Measurements from ENCODE around the gene KIRREL3. TPM values are rescaled to one million over a fixed set of nuclear protein-coding genes. Genes with fewer than 3 reads are reported as not detected.
"Not testable (repeated sequence)": the region's sequence is repeated elsewhere in the genome, so short reads cannot be mapped to it uniquely, and the experiment has no call there.

The KIRREL3 gene
- total and polyA plus RNA-seq, 2 experiments from 2014 or later = 16.1 to 35.6 TPM

- Histone ChIP-seq H3K27me3 (replicated peaks; ENCODE audit: insufficient read depth) (no peaks in the 10 kb centered on the region), H3K4me3 (no peak overlapping the region), H3K9ac (no peak overlapping the region), H2AFZ (no peak overlapping the region), H3K9me2 (ENCODE audit: insufficient read depth) (no peaks in the 10 kb centered on the region), H3K4me1 (ENCODE audit: insufficient read depth) (peaks cover 18% of the 10 kb centered on the region), H4K20me1 (ENCODE audit: insufficient read depth) (no peaks in the 10 kb centered on the region), H3K79me2 (ENCODE audit: insufficient read depth) (peaks cover 86% of the 10 kb centered on the region), H3K4me2 (ENCODE audit: unreplicated experiment) (no peak overlapping the region), H3K27ac (no peak overlapping the region), H3K9me3 (ENCODE audit: low read depth) (no peaks in the 10 kb centered on the region), H3K36me3 (ENCODE audit: low read depth) (peaks cover 4% of the 10 kb centered on the region; the same call in 1 of the 2 replicates), H3F3A (ENCODE audit: insufficient read depth) (peaks cover 24% of the 10 kb centered on the region)
- DNase-seq = no peak
- no peak for TF ChIP-seq EZH2 (IDR thresholded peaks at IDR 0.05; ENCODE audit: insufficient read depth, poor library complexity, severe bottlenecking)
- TF ChIP-seq EZH2phosphoT487 (IDR thresholded peaks at IDR 0.05; ENCODE audit: insufficient read depth, low read depth) = no peak
- in situ Hi-C loops (cut with MboI) = no loop called here
- WGBS, 2 experiments (ENCODE audit: low coverage in 1 of 2, low lambda C conversion rate in 2 of 2, missing lambda C conversion rate in 2 of 2) = 83 to 85% methylated on average over 4 of the region's 4 CpGs
These were observed 40.9 kb downstream of the KIRREL3 start for GRCh38 chr11:126959700-126960099.

- no peak overlapping the region for H3K27ac ChIP-seq
- DNase-seq = no peak
- H2AFZ ChIP-seq = no peak overlapping the region
- no peak overlapping the region for H3K9ac ChIP-seq
- 72 to 73% methylated on average over 10 of the region's 10 CpGs for WGBS, 2 experiments (ENCODE audit: low coverage in 1 of 2, low lambda C conversion rate in 2 of 2, missing lambda C conversion rate in 2 of 2)
- H4K20me1 ChIP-seq (ENCODE audit: insufficient read depth) = no peaks in the 10 kb centered on the region
- H3K27me3 ChIP-seq (replicated peaks; ENCODE audit: insufficient read depth) = no peaks in the 10 kb centered on the region
- H3K9me3 ChIP-seq (ENCODE audit: low read depth) = no peaks in the 10 kb centered on the region
- in situ Hi-C loops (cut with MboI) = no loop called here
- no peaks in the 10 kb centered on the region for H3K9me2 ChIP-seq (ENCODE audit: insufficient read depth)
- peaks cover 72% of the 10 kb centered on the region for H3K79me2 ChIP-seq (ENCODE audit: insufficient read depth)
- H3K4me1 ChIP-seq (ENCODE audit: insufficient read depth) = no peaks in the 10 kb centered on the region
- H3K36me3 ChIP-seq (ENCODE audit: low read depth) = no peaks in the 10 kb centered on the region; the same call in 1 of the 2 replicates
- H3F3A ChIP-seq (ENCODE audit: insufficient read depth) = no peaks in the 10 kb centered on the region; the same call in none of the 2 replicates
- H3K4me2 ChIP-seq (ENCODE audit: unreplicated experiment) = no peak overlapping the region
- TF ChIP-seq EZH2phosphoT487 (IDR thresholded peaks at IDR 0.05; ENCODE audit: insufficient read depth, low read depth) = no peak
- TF ChIP-seq EZH2 (IDR thresholded peaks at IDR 0.05; ENCODE audit: insufficient read depth, poor library complexity, severe bottlenecking) = no peak
- H3K4me3 ChIP-seq = no peak overlapping the region
These were observed 43.9 kb downstream of the KIRREL3 start for GRCh38 chr11:126956635-126957034.

- in situ Hi-C loops (cut with MboI); DNase-seq; H2AFZ ChIP-seq; H3K9me3 ChIP-seq (ENCODE audit: low read depth); H3K36me3 ChIP-seq (ENCODE audit: low read depth); H3K9ac ChIP-seq; H3K27me3 ChIP-seq (replicated peaks; ENCODE audit: insufficient read depth); H4K20me1 ChIP-seq (ENCODE audit: insufficient read depth); H3K27ac ChIP-seq; H3K9me2 ChIP-seq (ENCODE audit: insufficient read depth); H3K4me2 ChIP-seq (ENCODE audit: unreplicated experiment); H3K4me3 ChIP-seq: not testable (repeated sequence)
- WGBS, 2 experiments (ENCODE audit: low coverage in 1 of 2, low lambda C conversion rate in 2 of 2, missing lambda C conversion rate in 2 of 2) = 71 to 77% methylated on average over 2 of the region's 2 CpGs
- Histone ChIP-seq H3K4me1 (ENCODE audit: insufficient read depth) (peaks cover 18% of the 10 kb centered on the region), H3F3A (ENCODE audit: insufficient read depth) (peaks cover 26% of the 10 kb centered on the region), H3K79me2 (ENCODE audit: insufficient read depth) (peaks cover 61% of the 10 kb centered on the region)
These were observed 48.0 kb downstream of the KIRREL3 start for GRCh38 chr11:126952533-126952932.

- Histone ChIP-seq H3K9me2 (ENCODE audit: insufficient read depth) (no peaks in the 10 kb centered on the region), H4K20me1 (ENCODE audit: insufficient read depth) (peaks cover 6% of the 10 kb centered on the region; the same call in 1 of the 2 replicates), H3K9ac (no peak overlapping the region), H3F3A (ENCODE audit: insufficient read depth) (peaks cover 26% of the 10 kb centered on the region), H2AFZ (no peak overlapping the region), H3K4me3 (no peak overlapping the region), H3K4me2 (ENCODE audit: unreplicated experiment) (no peak overlapping the region), H3K9me3 (ENCODE audit: low read depth) (no peaks in the 10 kb centered on the region), H3K27ac (no peak overlapping the region), H3K79me2 (ENCODE audit: insufficient read depth) (peaks cover 61% of the 10 kb centered on the region), H3K36me3 (ENCODE audit: low read depth) (no peaks in the 10 kb centered on the region), H3K27me3 (replicated peaks; ENCODE audit: insufficient read depth) (no peaks in the 10 kb centered on the region), H3K4me1 (ENCODE audit: insufficient read depth) (peaks cover 18% of the 10 kb centered on the region)
- DNase-seq = no peak
- in situ Hi-C loops (cut with MboI) = no loop called here
- WGBS, 2 experiments (ENCODE audit: low coverage in 1 of 2, low lambda C conversion rate in 2 of 2, missing lambda C conversion rate in 2 of 2) = 69 to 71% methylated on average over 3 of the region's 3 CpGs
- no peak for TF ChIP-seq EZH2phosphoT487 (IDR thresholded peaks at IDR 0.05; ENCODE audit: insufficient read depth, low read depth)
- no peak for TF ChIP-seq EZH2 (IDR thresholded peaks at IDR 0.05; ENCODE audit: insufficient read depth, poor library complexity, severe bottlenecking)
These were observed 49.1 kb downstream of the KIRREL3 start for GRCh38 chr11:126951465-126951864.
